HG03520 (cell line): Measurements from ENCODE around the gene SECISBP2.
"Not testable (repeated sequence)": the region's sequence is repeated elsewhere in the genome, so short reads cannot be mapped to it uniquely, and the experiment has no call there.

Experiments used
- ATAC-seq: cut with Tn5 transposase; IDR thresholded peaks from one replicate; pipeline ENCODE4 v1.9.1; 2021; ENCODE audit warnings: mild to moderate bottlenecking, moderate library complexity; ENCODE audit not compliant: unreplicated experiment

SECISBP2 gene

GRCh38 chr9:89309166-89309565 lies 9.1 kb upstream of the SECISBP2 start:
- no peak for ATAC-seq

- ATAC-seq, result no peak
Observed at GRCh38 chr9:89309608-89310474, 8.5 kb upstream of the SECISBP2 start.

GRCh38 chr9:89310475-89311345 lies 7.6 kb upstream of the SECISBP2 start, which contains the start of gene CKS2:
CKS2 (plus strand) TSS chr9:89311195; CDS start chr9:89311293, 98 bp downstream.
- ATAC-seq, result peak; percentile 83

DNA sequence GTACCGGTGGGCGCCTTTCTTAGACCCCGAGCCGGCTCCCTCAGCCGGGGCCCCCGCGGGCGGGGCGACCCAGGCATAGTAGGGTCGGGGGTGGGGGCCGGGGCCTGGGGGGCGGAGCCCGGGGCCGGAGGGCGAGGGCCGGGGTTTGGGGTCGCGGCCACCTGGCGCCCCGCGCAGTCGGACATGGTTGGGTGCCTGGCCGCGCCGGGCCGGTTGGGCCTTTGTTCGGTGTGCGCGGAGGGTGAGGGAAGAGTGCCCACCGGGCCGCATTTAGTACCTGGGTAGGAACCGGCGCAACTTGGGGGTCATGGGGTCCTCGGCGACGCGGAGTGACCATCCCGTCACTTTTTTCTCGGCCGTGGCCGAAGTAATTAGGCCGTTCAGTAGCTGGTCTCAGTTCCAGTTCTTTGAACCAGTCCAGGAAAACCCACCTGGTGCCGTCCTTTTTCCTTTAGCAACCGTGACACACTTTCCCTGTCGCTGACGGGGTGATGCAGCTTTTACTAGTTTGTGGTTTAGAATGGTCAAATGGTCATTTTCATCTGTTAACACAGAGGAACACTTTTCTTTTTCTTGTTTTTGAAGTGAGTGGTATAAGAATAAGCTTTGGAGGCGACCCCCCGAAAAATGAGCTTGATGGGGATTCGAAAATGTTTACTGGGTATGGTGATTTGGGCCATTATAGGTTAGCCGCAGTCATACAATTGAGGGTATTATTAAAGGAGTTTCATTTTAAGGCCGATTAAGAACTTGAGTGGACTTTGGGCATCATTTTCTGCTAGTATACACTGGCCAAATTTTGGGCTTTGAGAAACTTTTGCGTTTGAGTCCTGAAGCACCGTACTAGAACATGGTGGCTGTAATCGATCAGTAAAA lies 6.7 kb upstream of the SECISBP2 start:
- ATAC-seq, result peak; percentile 5

DNA sequence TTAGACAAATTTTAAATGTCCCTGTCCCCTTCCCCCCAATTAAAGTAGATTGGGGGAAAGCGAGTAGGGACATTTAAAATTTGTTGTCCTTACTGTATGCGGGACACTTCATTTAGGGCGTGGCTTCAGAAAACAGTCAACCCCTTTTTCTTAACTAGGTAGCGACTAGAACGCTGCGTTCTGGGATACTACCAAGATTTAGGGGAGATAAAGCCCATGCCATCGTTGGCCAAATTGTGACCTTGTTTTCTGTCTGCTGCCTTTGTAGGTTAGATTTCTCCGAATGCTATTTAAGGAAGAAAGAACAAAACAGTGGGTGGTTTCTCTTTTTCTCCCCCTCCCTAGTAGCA lies 6.1 kb upstream of the SECISBP2 start:
- no peak for ATAC-seq

DNA sequence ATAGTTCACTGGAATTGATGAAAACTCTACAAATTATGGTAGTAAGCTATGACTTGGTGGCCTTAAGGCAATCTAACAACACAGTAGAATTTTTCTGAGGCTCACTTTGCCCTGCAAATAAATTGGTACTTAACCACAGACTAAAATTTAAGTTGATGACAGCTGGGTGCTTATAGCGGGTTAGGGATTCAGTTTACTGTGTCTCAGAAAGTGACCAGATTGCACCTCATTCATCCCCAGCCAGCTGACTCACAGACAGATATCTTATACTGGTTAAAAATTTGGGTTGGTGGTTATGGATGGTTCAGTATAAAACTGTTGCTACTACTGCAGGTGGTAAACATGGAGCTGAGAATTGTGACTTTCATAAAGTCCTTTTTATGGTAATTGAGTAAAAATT lies 4.5 kb upstream of the SECISBP2 start:
- no peak for ATAC-seq

DNA sequence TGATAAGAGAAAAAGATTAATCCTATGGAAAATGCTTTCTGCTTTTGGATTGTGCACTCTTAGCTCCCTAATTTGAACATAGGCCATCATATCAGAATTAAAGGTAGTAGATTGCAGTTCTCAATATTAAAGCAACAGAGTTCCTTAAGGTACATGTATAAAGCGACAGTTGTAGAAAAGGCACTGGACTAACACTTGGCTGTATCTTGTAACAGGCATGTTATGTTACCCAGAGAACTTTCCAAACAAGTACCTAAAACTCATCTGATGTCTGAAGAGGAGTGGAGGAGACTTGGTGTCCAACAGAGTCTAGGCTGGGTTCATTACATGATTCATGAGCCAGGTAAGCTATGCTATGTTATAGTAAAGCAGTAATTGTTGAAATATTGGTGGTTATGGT lies 3.3 kb upstream of the SECISBP2 start:
- no peak for ATAC-seq

DNA sequence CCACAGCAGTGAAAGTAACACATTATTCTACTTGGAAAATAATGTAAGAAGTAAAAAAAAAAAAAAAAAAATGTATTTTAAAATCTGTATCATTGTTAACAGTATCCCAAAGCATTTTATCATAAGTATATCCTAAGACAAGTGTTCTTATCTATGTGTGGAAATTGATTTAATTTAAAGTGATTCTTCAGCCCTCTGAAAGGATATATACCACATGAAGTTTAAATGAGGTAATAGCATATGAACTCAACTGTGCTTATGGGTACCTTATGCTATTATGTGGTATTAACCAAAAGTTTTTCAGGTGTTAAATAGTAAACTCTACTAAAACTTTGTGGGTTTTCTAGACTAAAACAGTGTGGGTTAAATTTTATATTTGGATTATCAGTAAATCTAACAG lies 2.8 kb upstream of the SECISBP2 start:
- ATAC-seq, result no peak

- no peak for ATAC-seq
Observed at GRCh38 chr9:89317282-89317681, 1.0 kb upstream of the SECISBP2 start.

- ATAC-seq, result no peak
Observed at GRCh38 chr9:89319015-89319905, 960 bp downstream of the SECISBP2 start.

- ATAC-seq, result no peak
Observed at GRCh38 chr9:89323390-89323789, 5.1 kb downstream of the SECISBP2 start.

DNA sequence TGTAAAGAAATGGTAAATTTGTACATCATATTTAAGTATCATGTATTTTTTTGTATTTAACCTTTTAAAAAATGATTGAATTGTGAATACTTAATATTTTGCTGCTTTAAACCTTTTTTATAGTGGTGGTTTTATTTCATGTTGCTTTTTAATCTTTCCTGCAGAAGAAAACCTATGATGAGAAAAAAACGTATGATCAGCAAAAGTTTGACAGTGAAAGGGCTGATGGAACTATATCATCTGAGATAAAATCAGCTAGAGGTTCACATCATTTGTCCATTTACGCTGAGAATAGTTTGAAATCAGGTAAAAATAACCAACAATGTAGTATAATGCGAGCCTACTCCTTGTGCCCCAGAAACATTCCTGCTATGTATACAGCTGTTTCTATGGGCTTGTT lies 7.4 kb downstream of the SECISBP2 start:
- no peak for ATAC-seq

DNA sequence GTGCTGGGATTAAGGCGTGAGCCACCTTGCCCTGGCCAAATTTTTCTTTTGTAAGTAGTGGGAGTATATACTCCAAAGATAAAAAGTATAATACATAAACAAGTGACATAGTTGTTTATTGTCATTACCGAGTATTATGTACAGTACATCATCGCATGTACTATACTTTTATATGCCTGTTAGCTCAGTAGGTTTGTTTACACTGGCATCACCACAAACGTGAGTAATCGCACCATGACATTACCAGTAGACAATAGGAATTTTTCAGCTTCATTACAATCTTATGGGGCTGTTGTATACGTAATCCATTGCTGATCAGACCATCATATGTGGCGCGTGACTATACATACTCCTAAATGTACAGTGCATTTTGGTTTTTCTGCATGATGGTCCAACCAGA lies 9.8 kb downstream of the SECISBP2 start:
- ATAC-seq, result no peak

- ATAC-seq, result no peak
Observed at GRCh38 chr9:89329917-89330316, 11.6 kb downstream of the SECISBP2 start.

DNA sequence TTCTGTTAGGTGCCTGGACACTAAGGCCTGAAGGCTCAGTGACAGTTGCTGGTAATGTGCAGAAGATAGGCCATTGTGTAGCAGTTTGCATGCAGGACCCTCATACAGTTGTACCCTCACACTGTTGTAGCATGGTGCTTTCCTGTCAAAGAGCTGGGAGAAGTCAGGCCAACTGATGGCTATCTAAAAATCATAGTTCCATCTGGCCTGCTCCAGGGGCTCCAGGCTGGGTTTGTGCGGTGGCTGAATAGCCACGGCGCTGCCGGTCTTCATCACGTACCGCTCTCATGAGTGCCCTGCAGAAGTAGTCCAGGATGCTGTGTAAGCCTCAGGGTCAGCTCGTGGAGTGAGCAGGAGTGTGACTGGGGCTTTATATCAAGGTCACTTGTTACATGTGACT lies 12.2 kb downstream of the SECISBP2 start:
- ATAC-seq, result no peak

GRCh38 chr9:89339807-89340206 lies 21.5 kb downstream of the SECISBP2 start:
- no peak for ATAC-seq

DNA sequence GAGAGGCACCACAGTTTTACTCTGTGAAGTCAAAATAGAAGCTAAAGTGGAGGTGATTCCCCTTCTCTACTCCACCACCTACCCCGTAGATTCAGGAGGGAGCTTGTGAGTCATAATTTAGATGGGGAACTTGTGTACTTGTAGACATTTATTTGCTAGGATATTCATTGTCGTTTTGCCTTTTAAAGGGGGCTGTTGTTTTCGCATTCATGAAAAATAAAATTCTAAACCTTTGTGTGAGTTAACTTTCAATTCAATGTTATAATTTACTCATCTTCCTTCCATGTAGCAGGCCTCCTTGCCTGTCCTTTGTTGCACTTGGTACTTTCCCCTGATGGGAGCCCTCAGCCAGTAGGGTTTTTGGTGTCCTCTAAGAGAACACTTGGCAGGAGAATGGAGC lies 22.0 kb downstream of the SECISBP2 start:
- ATAC-seq, result no peak

DNA sequence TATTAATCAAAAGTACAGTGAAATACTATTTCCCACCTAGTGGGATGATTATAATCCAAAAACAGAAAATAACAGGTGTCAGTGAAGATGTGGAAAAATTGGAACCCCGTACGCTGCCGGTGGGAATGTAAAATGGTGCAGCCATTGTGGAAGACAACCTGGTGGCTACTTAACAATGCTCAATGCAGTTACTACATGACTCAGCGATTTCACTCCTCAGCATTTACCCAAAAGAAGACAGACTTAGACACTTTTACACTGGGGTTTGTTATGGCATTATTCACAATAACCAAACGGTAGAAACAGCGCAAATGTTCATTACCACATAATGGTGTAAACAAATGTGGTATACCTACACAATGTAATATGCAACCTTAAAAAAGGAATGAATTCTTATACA lies 23.9 kb downstream of the SECISBP2 start:
- ATAC-seq, result no peak

DNA sequence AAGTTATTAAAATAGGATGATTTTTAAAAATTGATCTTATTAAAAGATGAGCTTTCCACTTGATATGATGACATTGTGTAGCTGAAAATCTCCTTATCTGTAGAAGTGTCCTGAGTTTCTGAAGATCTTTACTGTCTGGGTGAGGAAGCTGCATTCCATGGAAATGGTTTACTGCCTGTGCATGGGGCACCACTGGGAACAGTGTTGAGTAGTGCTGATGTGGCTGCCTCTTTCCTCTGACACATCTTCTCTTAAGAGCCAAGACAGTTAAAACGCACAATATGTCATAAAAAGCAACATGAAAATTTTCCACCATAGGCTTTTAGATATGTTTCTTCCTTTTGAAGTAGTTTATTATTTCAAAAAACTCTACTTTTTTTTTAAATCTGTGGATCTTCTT lies 24.6 kb downstream of the SECISBP2 start:
- no peak for ATAC-seq

DNA sequence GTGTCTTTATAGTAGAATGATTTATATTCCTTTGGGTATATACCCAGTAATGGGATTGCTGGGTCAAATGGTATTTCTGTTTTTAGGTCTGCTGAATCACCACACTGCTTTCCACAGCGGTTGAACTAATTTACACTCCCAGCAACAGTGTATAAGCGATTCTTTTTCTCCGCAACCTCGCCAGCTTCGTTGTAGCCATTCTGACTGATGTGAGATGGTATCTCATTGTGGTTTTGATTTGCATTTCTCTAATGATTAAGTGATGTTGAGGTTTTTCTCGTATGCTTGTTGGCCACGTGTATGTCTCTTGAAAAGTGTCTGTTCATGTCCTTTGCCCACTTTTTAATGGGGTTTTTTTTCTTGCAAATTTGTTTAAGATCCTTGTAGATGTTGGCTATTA lies 25.5 kb downstream of the SECISBP2 start:
- ATAC-seq, result not testable (repeated sequence)
